LNCaP clone FGC (cell line): ENCODE results near the gene CCSAP.

Source experiments
- DNase-seq: peaks from one replicate; pipeline ENCODE4 v3.0.0-alpha.2; 2011; ENCODE audit warnings: low read depth
- H3K4me3 ChIP-seq: 2 replicates; pipeline ENCODE4 v1.5.1; 2011; ENCODE audit warnings: mild to moderate bottlenecking, low read depth, low read length, control low read depth
- TF ChIP-seq, protein P1 (sequence below): IDR thresholded peaks from 2 replicates; pipeline ENCODE4 v1.5.1; 2012; ENCODE audit warnings: mild to moderate bottlenecking; ENCODE audit not compliant: control insufficient read depth, insufficient read depth; ENCODE audit errors: extremely low read depth

Gene CCSAP

DNA sequence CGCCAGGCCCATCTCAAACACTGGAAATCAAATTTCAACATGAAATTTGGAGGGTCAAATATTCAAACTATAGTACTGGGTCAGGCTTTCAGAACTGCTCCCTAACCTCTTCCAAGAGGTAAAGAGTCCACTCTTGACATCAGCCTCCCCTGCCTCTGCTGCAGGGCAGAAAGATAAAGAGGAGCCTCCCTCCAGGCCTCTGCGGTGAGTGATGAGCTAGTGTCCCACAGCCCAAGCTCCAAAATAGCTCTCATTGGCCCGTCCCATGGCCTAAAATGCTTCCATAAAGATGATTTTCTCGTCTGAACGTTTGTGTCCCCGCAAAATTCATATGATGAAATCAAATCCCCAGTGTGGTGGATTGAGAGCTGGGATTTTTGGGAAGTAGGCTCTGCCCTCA, 33.7 kb upstream of the CCSAP start:
- no peak overlapping the region for H3K4me3 ChIP-seq
- TF ChIP-seq, protein P1, sequence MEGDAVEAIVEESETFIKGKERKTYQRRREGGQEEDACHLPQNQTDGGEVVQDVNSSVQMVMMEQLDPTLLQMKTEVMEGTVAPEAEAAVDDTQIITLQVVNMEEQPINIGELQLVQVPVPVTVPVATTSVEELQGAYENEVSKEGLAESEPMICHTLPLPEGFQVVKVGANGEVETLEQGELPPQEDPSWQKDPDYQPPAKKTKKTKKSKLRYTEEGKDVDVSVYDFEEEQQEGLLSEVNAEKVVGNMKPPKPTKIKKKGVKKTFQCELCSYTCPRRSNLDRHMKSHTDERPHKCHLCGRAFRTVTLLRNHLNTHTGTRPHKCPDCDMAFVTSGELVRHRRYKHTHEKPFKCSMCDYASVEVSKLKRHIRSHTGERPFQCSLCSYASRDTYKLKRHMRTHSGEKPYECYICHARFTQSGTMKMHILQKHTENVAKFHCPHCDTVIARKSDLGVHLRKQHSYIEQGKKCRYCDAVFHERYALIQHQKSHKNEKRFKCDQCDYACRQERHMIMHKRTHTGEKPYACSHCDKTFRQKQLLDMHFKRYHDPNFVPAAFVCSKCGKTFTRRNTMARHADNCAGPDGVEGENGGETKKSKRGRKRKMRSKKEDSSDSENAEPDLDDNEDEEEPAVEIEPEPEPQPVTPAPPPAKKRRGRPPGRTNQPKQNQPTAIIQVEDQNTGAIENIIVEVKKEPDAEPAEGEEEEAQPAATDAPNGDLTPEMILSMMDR, result no peak
- no peak for DNase-seq

DNA sequence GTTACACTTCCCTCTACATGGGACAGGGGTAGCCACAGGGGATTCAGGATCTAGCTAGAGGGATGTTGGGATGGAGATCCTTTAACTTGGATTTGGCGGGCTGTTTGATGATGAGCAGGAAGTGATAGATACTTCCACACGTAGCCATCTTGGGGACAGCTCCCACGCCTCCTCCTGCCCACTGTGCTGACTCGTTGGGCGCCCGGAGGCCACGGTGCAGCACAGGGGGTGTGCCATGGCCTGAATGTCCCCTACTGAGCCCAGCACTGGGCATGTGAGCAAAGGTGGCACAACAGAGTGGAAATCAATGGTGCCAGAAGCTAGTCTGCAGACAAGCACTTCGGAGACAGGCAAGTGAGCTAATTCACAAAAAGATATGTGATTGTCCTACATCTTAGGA, 31.6 kb upstream of the CCSAP start:
- no peak for DNase-seq
- TF ChIP-seq, protein P1, result no peak
- H3K4me3 ChIP-seq, result no peak overlapping the region

DNA sequence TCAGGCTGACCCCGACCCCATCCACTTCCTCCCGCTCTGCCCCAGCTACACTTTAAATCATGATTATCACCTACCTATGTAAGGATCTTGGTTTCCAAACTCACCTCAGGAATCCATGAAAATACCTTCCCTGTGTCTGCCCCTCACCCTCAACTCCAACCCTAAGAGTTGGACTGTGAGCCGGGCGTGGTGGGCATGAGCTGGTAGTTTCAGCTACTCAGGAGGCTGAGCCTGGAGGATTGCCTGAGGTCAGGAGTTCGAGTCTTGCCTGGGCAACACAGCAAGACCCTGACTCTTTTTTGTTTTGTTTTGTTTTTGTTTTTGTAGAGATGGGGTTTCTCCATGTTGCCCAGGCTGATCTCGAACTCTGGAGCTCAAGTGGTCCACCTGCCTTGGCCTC, 30.5 kb upstream of the CCSAP start:
- TF ChIP-seq, protein P1, result no peak
- no peak overlapping the region for H3K4me3 ChIP-seq
- DNase-seq, result no peak

DNA sequence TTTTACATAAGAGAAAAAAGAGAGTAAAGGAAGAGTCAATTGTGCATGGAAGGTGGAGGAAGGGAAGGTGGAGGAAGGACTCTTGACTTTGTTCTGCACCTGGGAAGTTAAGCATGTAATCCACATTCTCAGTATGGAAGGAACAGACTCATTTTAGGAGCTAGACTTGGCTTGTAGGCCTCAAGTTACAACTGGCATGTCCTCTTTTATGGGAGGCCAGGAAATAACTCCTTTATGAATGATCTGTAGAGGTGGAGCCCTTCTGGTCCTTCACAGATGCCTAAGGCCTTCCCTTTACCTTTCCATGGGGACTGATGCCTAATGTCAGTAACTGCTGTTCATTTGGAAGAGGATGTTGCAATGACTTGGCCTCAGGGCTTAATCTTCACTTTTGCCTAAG, 29.4 kb upstream of the CCSAP start:
- no peak overlapping the region for H3K4me3 ChIP-seq
- DNase-seq, result no peak
- TF ChIP-seq, protein P1, result no peak

DNA sequence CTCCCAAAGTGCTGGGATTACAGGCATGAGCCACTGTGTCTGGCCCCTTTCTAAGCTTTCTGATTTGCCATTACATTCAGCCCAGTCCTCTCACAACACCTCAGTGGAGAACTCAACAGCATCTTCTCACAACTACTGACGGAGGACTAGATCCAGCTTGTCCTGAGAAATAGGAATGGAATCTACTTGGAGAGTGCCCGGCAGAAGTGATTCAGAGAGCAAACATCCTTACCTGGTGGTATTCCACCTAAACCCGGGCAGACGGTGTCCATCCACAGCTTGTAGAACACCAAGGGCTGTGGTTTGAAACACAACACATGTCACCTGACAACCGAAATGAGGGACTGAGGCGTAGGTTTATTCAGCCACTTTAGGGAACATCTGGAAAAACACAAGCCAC, 28.8 kb upstream of the CCSAP start:
- TF ChIP-seq, protein P1, result no peak
- no peak for DNase-seq

DNA sequence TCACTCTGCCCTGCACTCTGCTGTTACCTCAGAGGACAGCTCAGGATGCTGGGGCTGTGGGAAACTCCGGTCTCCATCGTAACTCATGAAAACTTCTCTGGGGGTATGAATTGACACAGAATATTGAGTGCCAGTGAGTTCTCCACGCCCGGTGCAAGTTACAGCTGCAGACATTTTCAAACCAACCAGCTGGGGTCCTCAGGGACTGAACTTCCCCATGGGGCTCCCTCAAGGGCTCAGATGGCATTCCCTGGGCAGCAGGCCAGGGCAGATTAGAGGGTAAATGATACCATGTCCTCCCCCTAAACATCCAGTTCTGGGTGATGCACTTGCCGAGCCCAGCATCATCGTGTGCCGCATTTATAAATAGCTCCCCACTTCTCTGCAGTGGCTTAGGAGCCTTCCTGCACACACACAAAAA, 27.8 kb upstream of the CCSAP start:
- no peak for DNase-seq
- TF ChIP-seq, protein P1, result no peak
- H3K4me3 ChIP-seq, result no peak overlapping the region

More for the DNA sequence above, 28.8 kb upstream of the CCSAP start:
- H3K4me3 ChIP-seq, result no peak overlapping the region

DNA sequence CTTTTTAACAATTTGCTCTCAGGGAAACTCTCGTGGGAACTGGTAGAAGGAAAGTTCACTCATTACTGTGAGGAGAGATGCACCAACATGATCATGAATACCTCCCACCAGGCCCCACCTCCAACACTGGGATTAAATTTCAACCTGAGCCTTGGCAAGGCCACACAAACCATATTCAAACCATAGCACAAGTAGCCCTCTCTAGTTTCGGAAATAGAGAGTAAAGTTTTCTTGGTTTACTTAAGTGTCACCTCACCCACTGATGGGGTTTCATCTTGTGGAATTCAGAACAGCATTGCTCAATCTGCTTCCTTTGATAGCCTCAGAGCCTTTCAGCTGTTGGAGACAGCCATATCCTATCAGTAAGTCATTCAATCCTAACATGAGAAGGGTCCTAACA, 25.5 kb upstream of the CCSAP start:
- DNase-seq, result no peak
- TF ChIP-seq, protein P1, result no peak
- no peak overlapping the region for H3K4me3 ChIP-seq
